SW480 (cell line): ENCODE measurements around the gene BAZ2B.

Experiments
- DNase-seq: peaks from one replicate; pipeline ENCODE4 v3.0.0-alpha.2; 2016; ENCODE audit warnings: low spot score

Gene BAZ2B

DNA sequence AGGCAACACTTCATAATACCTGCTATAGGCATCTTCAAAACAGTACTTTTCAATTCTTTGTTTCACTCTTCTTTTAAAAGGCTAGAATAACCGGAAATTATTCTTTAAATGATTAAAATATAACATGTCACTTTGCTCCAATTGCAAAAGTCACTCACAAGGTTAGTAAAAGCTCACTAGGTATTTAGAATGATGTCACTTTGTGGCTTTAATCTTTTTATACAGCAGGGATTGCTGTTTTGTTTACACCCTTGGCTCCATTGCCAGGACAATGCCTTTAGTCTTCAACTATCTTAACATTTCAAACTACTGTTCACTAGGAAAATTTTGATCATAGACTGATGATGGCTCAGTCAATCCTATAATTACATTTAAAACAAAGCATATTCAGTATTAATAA is 157.1 kb downstream of the BAZ2B start:
- DNase-seq = no peak

DNA sequence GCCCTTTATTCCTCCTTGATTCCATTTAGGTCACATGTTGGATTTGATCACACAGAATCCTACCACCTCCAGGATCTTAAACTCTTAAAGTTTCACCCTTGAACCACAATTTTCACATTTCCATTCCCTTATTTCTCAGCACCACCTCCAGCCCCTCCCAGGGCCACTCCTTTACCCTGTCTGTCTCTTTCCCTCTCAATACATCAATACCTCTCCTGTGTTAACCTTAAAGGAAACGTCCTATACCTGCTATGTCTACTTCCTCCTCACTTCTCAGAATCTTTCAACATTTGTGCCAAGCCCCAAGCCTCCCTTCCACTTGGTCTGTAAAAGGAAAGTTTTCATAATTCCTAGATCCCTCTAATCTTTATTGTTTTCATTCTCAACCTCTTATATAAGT is 158.8 kb downstream of the BAZ2B start:
- DNase-seq = no peak

GRCh38 chr2:159456500-159457426 is 159.6 kb downstream of the BAZ2B start:
- DNase-seq = no peak

DNA sequence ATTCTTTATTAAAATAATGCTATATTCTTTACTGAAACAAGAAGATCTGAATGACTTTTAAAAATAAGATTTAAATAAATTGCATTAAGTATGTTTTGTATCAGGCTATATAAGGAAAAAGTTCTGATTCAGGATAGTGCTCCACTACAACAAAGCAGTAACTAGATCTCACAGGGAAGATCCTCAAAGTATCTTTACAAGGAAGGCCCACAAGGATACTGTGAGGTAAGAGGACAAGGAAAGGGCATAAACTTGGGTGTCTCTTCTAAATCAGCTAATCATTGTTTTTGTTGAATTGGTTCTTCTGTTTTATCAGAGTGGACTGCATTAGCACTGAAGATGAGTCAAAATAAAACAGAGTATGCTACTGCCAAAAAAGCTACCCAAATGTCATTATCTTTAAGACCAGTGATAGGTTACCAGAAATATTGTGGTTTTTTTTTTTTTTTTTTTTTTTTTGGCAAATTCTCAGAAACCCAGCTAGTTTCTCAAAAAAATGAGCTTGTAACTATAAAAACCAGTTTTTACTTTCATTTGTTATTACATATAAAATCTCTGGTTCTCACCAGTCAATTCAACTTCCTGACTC is 160.9 kb downstream of the BAZ2B start:
- no peak for DNase-seq

GRCh38 chr2:159454185-159454584 is 162.2 kb downstream of the BAZ2B start:
- no peak for DNase-seq

DNA sequence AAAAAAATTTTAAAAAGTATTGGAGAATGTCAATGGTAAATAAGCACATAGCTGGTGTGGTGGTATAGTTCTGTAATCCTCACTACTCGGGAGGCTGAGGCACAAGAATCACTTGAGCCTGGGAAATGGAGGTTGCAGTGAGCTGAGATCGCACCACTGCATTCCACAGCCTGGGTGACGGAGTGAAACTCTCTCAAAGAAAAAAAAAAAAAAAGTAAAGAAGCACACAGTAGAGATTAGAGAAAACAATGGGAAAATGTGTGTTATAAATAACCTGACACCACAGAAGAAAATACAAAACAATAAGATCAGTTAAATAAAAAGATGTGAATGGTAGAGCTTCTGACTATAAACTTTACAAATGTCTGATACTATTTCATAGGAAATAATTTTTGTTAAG is 166.2 kb downstream of the BAZ2B start:
- no peak for DNase-seq

DNA sequence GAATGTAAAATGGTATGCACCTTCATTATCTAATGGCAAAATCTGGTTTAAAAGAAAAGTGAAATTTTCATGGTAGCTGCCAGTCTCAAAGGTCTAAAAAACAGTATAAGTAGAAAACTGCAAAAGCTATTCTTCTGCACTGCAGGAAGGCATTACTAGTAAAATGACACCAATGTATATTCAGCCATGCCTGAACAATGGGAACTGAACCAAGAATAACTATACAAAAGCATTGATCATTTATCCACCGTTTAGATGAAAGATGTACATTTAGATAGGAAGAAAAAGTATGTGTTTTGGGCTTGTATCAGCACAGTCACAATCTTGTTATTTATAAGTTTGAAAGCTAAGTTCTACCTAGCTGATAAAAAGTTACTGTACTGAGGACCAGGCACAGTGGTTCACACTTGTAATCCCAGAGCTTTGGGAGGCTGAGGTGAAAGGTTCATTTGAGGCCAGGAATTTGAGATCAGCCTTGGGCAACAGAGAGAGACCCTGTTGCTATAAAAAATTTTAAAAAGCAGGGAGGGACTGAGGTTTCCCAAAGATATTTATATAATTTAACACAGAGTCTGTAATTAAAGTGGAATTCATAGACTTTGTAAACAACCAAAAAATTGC is 166.7 kb downstream of the BAZ2B start:
- no peak for DNase-seq

- no peak for DNase-seq
These were observed 169.5 kb downstream of the BAZ2B start for GRCh38 chr2:159446817-159447216.

GRCh38 chr2:159446201-159446600 is 170.1 kb downstream of the BAZ2B start:
- no peak for DNase-seq

DNA sequence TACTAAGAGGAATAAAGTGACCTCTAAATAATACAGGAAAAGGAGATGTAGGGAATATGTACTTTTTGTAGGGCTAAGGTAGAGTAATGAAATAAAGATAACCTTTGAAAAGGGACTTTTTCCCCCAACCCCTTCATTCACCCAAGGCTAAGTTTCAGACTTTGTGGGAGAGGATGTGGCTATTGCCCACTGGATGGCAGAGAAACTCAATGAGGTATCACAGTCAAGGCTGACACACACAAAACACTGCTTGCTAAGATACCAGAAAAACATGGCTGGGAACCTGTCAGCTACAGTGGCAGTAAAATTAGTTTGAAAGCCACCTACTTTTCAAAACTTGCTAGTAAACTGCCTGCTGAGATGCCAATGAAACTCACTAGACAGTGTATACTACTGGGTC is 171.0 kb downstream of the BAZ2B start:
- no peak for DNase-seq

DNA sequence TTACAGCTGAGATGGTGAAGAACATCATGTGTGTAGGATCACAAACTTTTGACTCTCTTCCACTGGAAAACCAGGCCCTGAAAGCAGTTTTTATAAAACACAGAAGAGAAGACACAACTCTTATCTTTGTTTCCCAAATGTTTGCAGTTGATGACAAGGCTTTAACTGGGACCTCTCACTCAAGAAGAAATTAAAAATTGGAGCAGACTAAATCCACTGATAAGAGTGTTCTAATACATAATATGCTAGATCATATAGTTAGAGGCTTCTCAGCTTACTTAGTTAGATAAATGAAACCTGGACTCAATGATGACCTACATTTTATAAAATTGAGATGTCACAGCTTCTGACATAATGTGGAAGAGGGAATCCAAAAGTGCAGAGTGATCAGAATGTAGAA is 171.6 kb downstream of the BAZ2B start:
- DNase-seq = no peak

DNA sequence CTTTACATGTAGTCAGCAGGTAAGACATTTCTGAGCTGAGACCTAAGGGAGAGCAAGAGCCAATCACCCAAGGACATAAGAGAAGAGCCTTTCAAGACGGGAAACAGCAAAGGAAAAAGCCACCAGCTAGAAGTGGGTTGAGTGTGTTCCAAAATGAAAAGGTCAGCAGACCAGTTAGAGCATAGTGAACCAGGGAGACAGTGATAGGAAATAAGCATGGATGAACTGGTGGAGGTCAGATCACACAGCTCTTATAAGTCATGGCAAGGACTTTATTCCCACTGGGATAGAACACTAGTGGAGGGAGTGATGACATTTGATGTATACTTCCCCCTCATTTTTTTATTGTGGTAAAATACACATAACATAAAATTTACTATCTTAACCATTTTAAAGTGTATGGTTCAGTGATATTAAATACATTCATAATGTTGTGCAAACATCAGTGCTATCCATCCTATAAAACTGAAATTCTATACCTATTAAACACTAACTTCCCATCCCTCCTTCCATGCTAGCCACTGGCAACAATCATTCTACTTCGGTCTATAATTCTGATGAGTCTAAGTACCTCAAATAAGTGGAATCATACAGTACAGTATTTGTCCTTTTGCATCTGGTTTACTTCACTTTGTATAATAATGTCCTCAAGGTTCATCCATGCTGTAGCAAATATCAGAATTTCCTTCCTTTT is 174.0 kb downstream of the BAZ2B start:
- DNase-seq = no peak

DNA sequence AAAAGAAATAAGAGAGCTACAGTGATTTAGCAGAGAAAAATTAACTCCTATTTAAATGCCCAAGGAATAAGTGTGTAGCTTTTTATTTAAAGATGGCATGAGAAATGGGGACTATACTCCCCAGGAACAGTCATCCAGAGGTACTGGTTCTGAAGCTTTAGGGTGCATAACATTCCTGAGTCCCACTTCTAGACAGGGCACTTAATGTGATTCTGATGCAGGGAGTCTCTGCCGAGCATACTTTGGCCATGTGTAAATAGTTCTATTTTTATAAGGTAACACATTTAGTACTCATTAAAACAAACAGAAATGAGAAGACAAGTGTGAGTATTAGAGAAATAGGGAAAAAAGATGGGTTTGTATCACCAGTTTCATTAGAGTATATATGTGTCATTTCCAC is 175.2 kb downstream of the BAZ2B start:
- DNase-seq = no peak

DNA sequence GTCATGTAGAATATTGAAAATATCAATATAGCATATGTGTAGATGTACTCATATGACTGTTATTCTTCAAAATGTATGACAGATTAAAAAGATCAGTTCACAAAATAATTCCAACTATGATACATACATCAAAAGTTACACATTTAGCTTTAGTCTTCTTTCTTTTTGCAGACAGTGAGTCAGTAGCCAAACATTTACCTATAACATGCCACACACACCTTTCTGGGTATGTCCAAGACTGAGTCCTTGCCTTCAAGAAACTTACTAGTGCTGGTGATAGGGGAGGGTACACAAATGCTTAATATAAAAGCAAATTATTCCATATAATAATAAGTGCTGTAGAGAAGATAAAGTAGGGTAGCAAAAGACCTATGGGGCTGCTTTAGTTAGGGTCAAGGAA is 176.9 kb downstream of the BAZ2B start:
- DNase-seq = no peak

- DNase-seq = no peak
These were observed 177.5 kb downstream of the BAZ2B start for GRCh38 chr2:159438720-159439353.

DNA sequence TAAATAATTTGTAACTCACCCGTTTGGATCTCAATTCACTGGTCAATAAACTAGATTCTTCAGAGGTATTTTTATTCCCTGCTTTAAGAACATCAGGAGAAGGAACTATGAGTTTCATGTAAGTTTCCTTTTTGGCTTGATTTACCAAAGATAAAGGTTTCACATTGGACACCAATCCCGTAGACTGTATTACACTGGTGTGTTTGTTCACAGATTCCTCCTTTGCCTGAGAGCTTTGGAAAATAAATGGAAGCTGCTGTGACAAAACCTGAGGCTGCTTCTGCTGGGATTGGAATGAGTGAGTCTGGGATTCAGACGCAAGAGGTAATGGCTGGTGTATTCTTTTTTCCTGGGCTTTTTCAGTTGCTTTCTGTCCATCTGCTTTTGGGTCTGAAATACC is 178.1 kb downstream of the BAZ2B start:
- DNase-seq = no peak

DNA sequence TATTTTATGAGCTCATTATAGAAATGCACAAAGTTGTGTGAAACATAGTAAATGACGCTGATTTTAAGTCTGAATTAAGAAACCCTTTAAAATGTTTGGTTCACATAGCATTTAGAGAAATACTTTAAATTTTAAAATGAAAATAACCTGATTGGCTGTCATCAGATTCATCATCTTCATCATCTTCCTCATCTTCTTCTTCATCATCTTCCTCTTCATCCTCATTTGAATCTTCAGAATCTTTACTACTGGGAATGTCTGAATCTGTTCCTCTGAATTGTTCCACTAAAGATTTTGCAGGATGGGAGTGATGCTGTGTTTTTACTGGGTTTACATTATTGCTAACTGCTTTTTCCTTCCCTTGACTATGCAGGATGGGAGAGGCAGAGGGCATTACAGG is 183.7 kb downstream of the BAZ2B start:
- no peak for DNase-seq

DNA sequence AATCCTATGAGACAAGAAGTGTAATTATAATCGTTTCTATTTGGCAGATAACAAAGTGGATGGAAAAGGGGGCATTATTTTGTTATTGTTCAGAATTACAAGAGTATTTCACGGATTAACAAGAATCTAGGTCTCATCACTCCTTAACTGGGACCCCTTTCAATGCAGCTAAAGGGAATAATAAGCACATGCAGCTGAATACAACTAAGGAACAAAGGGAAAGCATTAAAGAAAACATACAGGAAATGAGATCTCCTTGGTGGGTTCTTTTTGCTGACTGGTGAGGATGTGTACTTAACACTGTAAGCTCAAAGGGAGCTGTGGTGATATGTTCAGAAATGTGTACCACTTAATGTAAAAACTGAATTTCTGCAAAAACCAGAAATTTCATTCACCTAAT is 189.3 kb downstream of the BAZ2B start:
- DNase-seq = no peak

DNA sequence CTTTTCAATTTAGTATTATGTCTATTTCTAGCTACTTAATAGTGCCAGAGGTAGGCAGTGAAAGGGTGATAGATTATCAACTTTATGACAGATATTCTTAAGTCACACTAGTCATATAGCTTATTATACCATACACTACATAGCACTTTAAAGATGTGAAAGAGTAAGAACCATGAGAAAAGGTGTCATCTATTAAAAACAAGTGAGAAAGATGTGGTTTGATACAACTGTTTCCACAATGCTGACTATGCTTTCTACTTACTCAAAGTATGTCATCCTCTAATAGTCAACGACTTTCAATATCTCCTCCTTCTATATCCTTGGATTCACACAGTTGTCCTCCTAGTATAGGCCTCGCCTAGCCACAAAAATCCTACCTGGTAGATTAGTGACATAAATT is 196.9 kb downstream of the BAZ2B start:
- no peak for DNase-seq

- DNase-seq = no peak
These were observed 204.9 kb downstream of the BAZ2B start for GRCh38 chr2:159411460-159411859.

- no peak for DNase-seq
These were observed 206.1 kb downstream of the BAZ2B start for GRCh38 chr2:159410276-159410675.

DNA sequence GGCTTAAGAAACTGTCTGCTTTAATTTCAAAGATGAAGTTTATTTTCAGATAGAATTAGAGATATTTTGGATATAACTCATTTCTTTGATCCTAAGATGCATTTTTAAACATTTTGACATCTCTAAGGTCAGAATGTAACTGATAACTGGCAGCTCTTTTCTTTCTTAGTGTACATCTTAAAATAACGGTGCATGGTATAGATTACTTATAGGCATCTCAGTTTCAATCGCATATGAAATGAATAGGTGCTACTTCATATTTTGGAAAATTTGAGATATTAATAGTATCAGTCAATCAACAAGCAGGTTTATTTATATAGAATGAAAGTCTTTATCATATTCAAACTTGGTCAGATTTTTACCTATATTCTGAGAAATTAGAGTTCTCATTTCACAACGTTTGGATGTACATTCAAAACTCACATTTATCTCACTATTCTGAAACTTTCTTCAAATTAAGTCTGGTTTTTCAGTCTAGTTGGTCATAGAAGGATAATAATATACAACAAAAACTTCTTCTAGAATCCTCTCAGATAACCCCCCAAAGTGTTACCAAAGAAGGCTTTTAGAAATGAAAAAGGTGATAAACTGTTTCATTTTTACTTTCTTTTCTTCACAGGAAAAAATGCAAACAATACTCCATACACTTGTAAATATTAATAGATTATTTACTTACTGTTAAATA is 207.1 kb downstream of the BAZ2B start:
- DNase-seq = no peak
